Mesendoderm (in vitro differentiated cells): ENCODE results near the gene EDDM3A.

ENCODE experiments used
- DNase-seq: peaks from one replicate; pipeline ENCODE4 v3.0.0; 2013
- H2AK5ac ChIP-seq: 2 replicates; pipeline ENCODE4 v1.6.1; 2013; ENCODE audit warnings: low read length, inconsistent platforms
- H2BK120ac ChIP-seq: 2 replicates; pipeline ENCODE4 v1.6.1; 2013; ENCODE audit warnings: low read depth, mild to moderate bottlenecking, low read length, moderate library complexity, mixed read lengths
- H2BK15ac ChIP-seq: replicated peaks from 2 replicates; pipeline ENCODE4 v1.6.1; 2013; ENCODE audit warnings: low read depth, mild to moderate bottlenecking, moderate library complexity
- H2BK5ac ChIP-seq: 2 replicates; pipeline ENCODE4 v1.6.1; 2013; ENCODE audit warnings: low read length, inconsistent platforms
- H3K18ac ChIP-seq: 2 replicates; pipeline ENCODE4 v1.6.1; 2013; ENCODE audit warnings: mild to moderate bottlenecking, low read length, mixed read lengths
- H3K23ac ChIP-seq: one replicate; pipeline ENCODE4 v1.6.1; 2013; ENCODE audit warnings: low read length
- H3K27ac ChIP-seq: 2 replicates; pipeline ENCODE4 v1.5.1; 2013; ENCODE audit warnings: low read depth, mild to moderate bottlenecking, inconsistent platforms, low read length, moderate library complexity
- H3K27me3 ChIP-seq: 2 replicates; pipeline ENCODE4 v1.6.1; 2013; ENCODE audit warnings: low read length, control low read depth, mild to moderate bottlenecking, inconsistent platforms; ENCODE audit not compliant: insufficient read depth, poor library complexity
- H3K36me3 ChIP-seq: 2 replicates; pipeline ENCODE4 v1.6.1; 2013; ENCODE audit warnings: low read length, inconsistent platforms; ENCODE audit not compliant: control insufficient read depth, insufficient read depth
- H3K4ac ChIP-seq: one replicate; pipeline ENCODE4 v1.6.1; 2013; ENCODE audit warnings: low read depth, mild to moderate bottlenecking, low read length, moderate library complexity
- H3K4me1 ChIP-seq: 2 replicates; pipeline ENCODE4 v1.6.1; 2013; ENCODE audit warnings: low read depth, low read length, inconsistent platforms; ENCODE audit not compliant: control insufficient read depth
- H3K4me2 ChIP-seq: 2 replicates; pipeline ENCODE4 v1.6.1; 2013; ENCODE audit warnings: low read length
- H3K4me3 ChIP-seq: 2 replicates; pipeline ENCODE4 v1.5.1; 2013; ENCODE audit warnings: mild to moderate bottlenecking, low read length
- H3K56ac ChIP-seq: one replicate; pipeline ENCODE4 v1.6.1; 2013; ENCODE audit warnings: low read length
- H3K79me1 ChIP-seq: 2 replicates; pipeline ENCODE4 v1.6.1; 2013; ENCODE audit warnings: low read length, inconsistent platforms
- H3K79me2 ChIP-seq: 2 replicates; pipeline ENCODE4 v1.6.1; 2013; ENCODE audit warnings: mild to moderate bottlenecking, low read length; ENCODE audit not compliant: control insufficient read depth, insufficient read depth
- H3K9ac ChIP-seq: 2 replicates; pipeline ENCODE4 v1.6.1; 2013; ENCODE audit warnings: low read length, inconsistent platforms
- H4K5ac ChIP-seq: one replicate; pipeline ENCODE4 v1.6.1; 2013; ENCODE audit warnings: low read length
- H4K8ac ChIP-seq: one replicate; pipeline ENCODE4 v1.6.1; 2013; ENCODE audit warnings: low read depth, mild to moderate bottlenecking, control low read depth, low read length, moderate library complexity
- WGBS: extraction: QIAGEN DNeasy Blood & Tissue Kit; methylation state at CpG from one replicate; pipeline ENCODE4 v1.1.7; 2013; ENCODE audit warnings: low lambda C conversion rate, missing lambda C conversion rate; ENCODE audit not compliant: insufficient coverage; ENCODE audit errors: extremely low coverage; 5-methylcytosine and 5-hydroxymethylcytosine counted together

The EDDM3A gene

DNA sequence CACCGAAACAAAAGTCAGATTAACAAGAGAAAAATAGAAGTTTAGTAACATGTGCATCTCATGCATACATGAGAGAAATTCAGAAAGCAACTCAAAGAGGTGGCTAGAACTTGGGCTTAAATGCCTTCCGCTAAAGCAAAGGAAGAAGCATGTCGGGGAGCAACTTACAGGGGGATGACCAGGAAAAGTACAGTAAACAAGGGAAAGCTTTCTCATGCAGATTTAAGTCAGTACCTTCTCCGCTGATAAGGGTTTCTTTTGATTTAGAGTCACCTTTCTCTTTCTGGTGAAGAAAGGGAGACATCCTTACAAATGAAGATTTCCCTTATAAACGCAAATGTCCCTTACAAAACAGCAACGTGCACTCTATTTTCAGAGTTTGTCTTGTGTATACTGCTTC lies 29.4 kb downstream of the EDDM3A start:
- no peak overlapping the region for H2BK120ac ChIP-seq
- no peak overlapping the region for H3K4me2 ChIP-seq
- no peak overlapping the region for H3K27ac ChIP-seq
- H3K23ac ChIP-seq, result no peak overlapping the region
- H3K27me3 ChIP-seq, result no peaks in the 10 kb centered on the region
- no peak overlapping the region for H3K4ac ChIP-seq
- H2BK5ac ChIP-seq, result no peak overlapping the region
- no peak overlapping the region for H3K18ac ChIP-seq
- H3K4me3 ChIP-seq, result no peak overlapping the region
- no CpG with 5 or more reads among the region's 6 CpGs for WGBS
- H4K8ac ChIP-seq, result no peak overlapping the region
- H3K9ac ChIP-seq, result no peak overlapping the region
- H3K79me1 ChIP-seq, result no peaks in the 10 kb centered on the region
- no peak for DNase-seq
- no peaks in the 10 kb centered on the region for H3K79me2 ChIP-seq
- peaks cover 6% of the 10 kb centered on the region for H3K4me1 ChIP-seq
- no peaks in the 10 kb centered on the region for H3K36me3 ChIP-seq
- no peak overlapping the region for H2AK5ac ChIP-seq
- no peak overlapping the region for H4K5ac ChIP-seq
- H3K56ac ChIP-seq, result no peak overlapping the region
- H2BK15ac ChIP-seq, result no peak overlapping the region

GRCh38 chr14:20775901-20776300 lies 30.2 kb downstream of the EDDM3A start:
- no peak overlapping the region for H3K4ac ChIP-seq
- H3K23ac ChIP-seq, result no peak overlapping the region
- H2BK120ac ChIP-seq, result no peak overlapping the region
- H3K56ac ChIP-seq, result no peak overlapping the region
- H2AK5ac ChIP-seq, result no peak overlapping the region
- H4K8ac ChIP-seq, result no peak overlapping the region
- no peaks in the 10 kb centered on the region for H3K27me3 ChIP-seq
- H2BK5ac ChIP-seq, result no peak overlapping the region
- H3K79me2 ChIP-seq, result no peaks in the 10 kb centered on the region
- peaks cover 6% of the 10 kb centered on the region for H3K4me1 ChIP-seq
- no peak overlapping the region for H3K18ac ChIP-seq
- no peak for DNase-seq
- no peak overlapping the region for H3K27ac ChIP-seq
- no peaks in the 10 kb centered on the region for H3K79me1 ChIP-seq
- no peak overlapping the region for H4K5ac ChIP-seq
- no peak overlapping the region for H3K4me3 ChIP-seq
- no peak overlapping the region for H2BK15ac ChIP-seq
- no peaks in the 10 kb centered on the region for H3K36me3 ChIP-seq
- H3K9ac ChIP-seq, result no peak overlapping the region
- no CpG with 5 or more reads among the region's 1 CpG for WGBS
- H3K4me2 ChIP-seq, result no peak overlapping the region

- no CpG with 5 or more reads among the region's 4 CpGs for WGBS
- Histone ChIP-seq H3K18ac (no peak overlapping the region), H3K56ac (peak overlapping the region; percentile 45), H3K23ac (no peak overlapping the region), H3K4me3 (no peak overlapping the region), H2BK5ac (no peak overlapping the region), H2BK120ac (no peak overlapping the region), H3K27me3 (no peaks in the 10 kb centered on the region), H4K5ac (no peak overlapping the region), H2BK15ac (no peak overlapping the region), H3K4me1 (peaks cover 3% of the 10 kb centered on the region), H3K27ac (no peak overlapping the region), H3K79me1 (no peaks in the 10 kb centered on the region), H3K4me2 (no peak overlapping the region), H3K4ac (no peak overlapping the region), H3K79me2 (no peaks in the 10 kb centered on the region), H3K36me3 (no peaks in the 10 kb centered on the region), H2AK5ac (no peak overlapping the region), H3K9ac (no peak overlapping the region), H4K8ac (no peak overlapping the region)
- DNase-seq, result no peak
Measured at GRCh38 chr14:20781803-20782202, 36.1 kb downstream of the EDDM3A start.

- no peak for DNase-seq
- WGBS, result no CpG with 5 or more reads among the region's 5 CpGs
- H3K56ac ChIP-seq, result no peak overlapping the region
- H2BK120ac ChIP-seq, result no peak overlapping the region
- no peak overlapping the region for H4K8ac ChIP-seq
- no peaks in the 10 kb centered on the region for H3K36me3 ChIP-seq
- H3K4ac ChIP-seq, result no peak overlapping the region
- no peak overlapping the region for H3K23ac ChIP-seq
- no peaks in the 10 kb centered on the region for H3K27me3 ChIP-seq
- no peak overlapping the region for H4K5ac ChIP-seq
- H3K9ac ChIP-seq, result no peak overlapping the region
- H3K79me1 ChIP-seq, result no peaks in the 10 kb centered on the region
- peak overlapping the region; percentile 86 for H3K18ac ChIP-seq
- H3K4me2 ChIP-seq, result no peak overlapping the region
- H3K27ac ChIP-seq, result no peak overlapping the region
- no peaks in the 10 kb centered on the region for H3K79me2 ChIP-seq
- no peak overlapping the region for H2AK5ac ChIP-seq
- H2BK5ac ChIP-seq, result no peak overlapping the region
- no peak overlapping the region for H3K4me3 ChIP-seq
- peak overlapping the region; percentile 64 for H2BK15ac ChIP-seq
- H3K4me1 ChIP-seq, result peaks cover 3% of the 10 kb centered on the region
Measured at GRCh38 chr14:20782280-20782890, 36.7 kb downstream of the EDDM3A start.

DNA sequence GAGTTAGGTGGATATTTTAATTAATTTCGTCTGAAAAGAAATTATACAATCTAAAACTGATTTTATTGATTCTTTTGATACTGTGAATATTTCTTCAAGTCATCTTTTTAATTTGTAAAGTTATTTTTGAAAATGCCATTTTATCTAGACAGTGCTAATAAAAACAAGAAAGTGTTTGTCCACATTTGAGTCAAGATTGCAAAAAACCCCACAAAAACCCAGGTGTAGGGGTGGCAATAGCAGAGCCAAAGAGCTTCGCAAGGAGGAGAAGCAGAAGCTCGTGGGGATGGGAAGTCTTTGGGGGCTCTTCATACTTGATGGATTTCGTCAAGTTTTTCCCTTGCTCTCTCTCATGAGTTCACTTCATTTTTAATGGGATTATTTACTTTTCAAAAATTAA lies 41.3 kb downstream of the EDDM3A start:
- Histone ChIP-seq H3K27me3 (no peaks in the 10 kb centered on the region), H4K5ac (no peak overlapping the region), H3K23ac (no peak overlapping the region), H3K79me2 (no peaks in the 10 kb centered on the region), H2AK5ac (no peak overlapping the region), H3K4me1 (no peaks in the 10 kb centered on the region), H3K18ac (no peak overlapping the region), H3K9ac (no peak overlapping the region), H3K36me3 (no peaks in the 10 kb centered on the region), H2BK120ac (no peak overlapping the region), H3K56ac (no peak overlapping the region), H2BK15ac (no peak overlapping the region), H4K8ac (no peak overlapping the region), H3K27ac (no peak overlapping the region), H3K4me3 (no peak overlapping the region), H2BK5ac (no peak overlapping the region), H3K4ac (no peak overlapping the region), H3K4me2 (no peak overlapping the region), H3K79me1 (no peaks in the 10 kb centered on the region)
- DNase-seq, result no peak
- WGBS, result 100% methylated on average over 1 of the region's 4 CpGs

DNA sequence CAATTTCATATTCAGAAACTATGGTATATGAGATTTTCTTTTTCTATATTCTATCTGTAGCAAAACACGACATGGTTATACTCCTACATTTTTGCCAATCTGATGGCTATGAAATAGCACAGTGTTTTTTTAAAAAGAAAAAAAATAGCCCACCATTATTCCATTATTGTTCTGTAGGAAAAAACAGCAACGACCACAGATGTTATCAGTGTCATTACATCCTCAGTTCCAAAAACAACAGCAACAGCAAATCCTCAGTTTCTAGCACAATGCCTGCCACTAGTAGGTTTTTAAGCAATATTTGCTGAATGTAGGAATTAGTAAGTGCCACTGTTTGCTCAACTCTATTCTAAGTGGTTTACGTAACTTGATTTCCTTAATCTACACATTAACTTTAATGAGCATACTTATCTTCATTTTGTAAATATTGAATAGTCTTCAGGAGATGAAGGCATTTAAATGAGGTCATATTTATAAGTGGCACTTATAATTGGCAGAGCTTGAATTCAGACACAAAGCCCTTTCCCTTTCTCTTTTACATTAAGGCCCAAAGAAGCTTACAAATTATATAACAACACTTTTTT lies 43.6 kb downstream of the EDDM3A start:
- Histone ChIP-seq H3K4ac (no peak overlapping the region), H4K8ac (no peak overlapping the region), H3K27me3 (no peaks in the 10 kb centered on the region), H3K36me3 (no peaks in the 10 kb centered on the region), H3K4me3 (no peak overlapping the region), H3K79me2 (no peaks in the 10 kb centered on the region), H3K18ac (no peak overlapping the region), H2BK15ac (no peak overlapping the region), H4K5ac (no peak overlapping the region), H3K23ac (no peak overlapping the region), H3K4me1 (no peaks in the 10 kb centered on the region), H3K56ac (no peak overlapping the region), H2BK120ac (no peak overlapping the region), H3K27ac (no peak overlapping the region), H2BK5ac (no peak overlapping the region), H3K79me1 (no peaks in the 10 kb centered on the region), H2AK5ac (no peak overlapping the region), H3K9ac (no peak overlapping the region), H3K4me2 (no peak overlapping the region)
- WGBS, result no CpG with 5 or more reads among the region's 3 CpGs
- DNase-seq, result no peak
